DMS53 treated with DMSO at 0.1 percent for 48 hours (cell line): ENCODE results near the gene SDC1.

ENCODE experiments used
- DNase-seq: peaks from one replicate; lab custom pipeline; 2025; ENCODE audit not compliant: unreplicated experiment; lab: John Stamatoyannopoulos, UW

Gene SDC1

GRCh38 chr2:20215183-20216040, 9.5 kb downstream of the SDC1 start:
- no peak for DNase-seq

GRCh38 chr2:20214566-20215182, 10.3 kb downstream of the SDC1 start:
- no peak for DNase-seq

GRCh38 chr2:20213651-20214565, 11.0 kb downstream of the SDC1 start:
- DNase-seq, result peak; percentile 84

GRCh38 chr2:20212871-20213503, 11.9 kb downstream of the SDC1 start:
- no peak for DNase-seq

- DNase-seq, result no peak
Measured at GRCh38 chr2:20212459-20212870, 12.5 kb downstream of the SDC1 start.

GRCh38 chr2:20211860-20212458, 13.0 kb downstream of the SDC1 start:
- no peak for DNase-seq

- DNase-seq, result no peak
Measured at GRCh38 chr2:20211420-20211819, 13.5 kb downstream of the SDC1 start.

GRCh38 chr2:20210462-20210861, 14.5 kb downstream of the SDC1 start:
- DNase-seq, result no peak

- no peak for DNase-seq
Measured at GRCh38 chr2:20209373-20210109, 15.4 kb downstream of the SDC1 start.

GRCh38 chr2:20208476-20208859, 16.5 kb downstream of the SDC1 start:
- no peak for DNase-seq

- no peak for DNase-seq
Measured at GRCh38 chr2:20207051-20207450, 17.9 kb downstream of the SDC1 start.

- no peak for DNase-seq
Measured at GRCh38 chr2:20205915-20206524, 18.9 kb downstream of the SDC1 start.

GRCh38 chr2:20205069-20205468, 19.9 kb downstream of the SDC1 start:
- no peak for DNase-seq

GRCh38 chr2:20203521-20204225, 21.3 kb downstream of the SDC1 start:
- DNase-seq, result no peak

- DNase-seq, result no peak
Measured at GRCh38 chr2:20203072-20203471, 21.9 kb downstream of the SDC1 start.

GRCh38 chr2:20201671-20202070, 23.3 kb downstream of the SDC1 start:
- DNase-seq, result no peak

GRCh38 chr2:20200697-20201555, 24.0 kb downstream of the SDC1 start:
- no peak for DNase-seq
